ENCODE data around the gene TRPM8.

The TRPM8 gene

GRCh38 chr2:233979748-233980147, 62.6 kb downstream of the TRPM8 start:
- H3K9me3 ChIP-seq (ENCODE audit: insufficient read depth, low read length, severe bottlenecking) = no peaks in the 10 kb centered on the region
- H3K27ac ChIP-seq (ENCODE audit: low read length) = no peak overlapping the region
- H3K79me2 ChIP-seq (ENCODE audit: insufficient read depth, low read length) = no peaks in the 10 kb centered on the region
- DNase-seq (no peak), ATAC-seq (ENCODE audit: insufficient read depth, low read depth) (no peak)
- no peak overlapping the region for H3K4me3 ChIP-seq (ENCODE audit: low read depth in 1 of 2, low read length in 2 of 2)
- no peak overlapping the region for H3K4me2 ChIP-seq (ENCODE audit: insufficient read depth, low read length)
- H3K4me1 ChIP-seq (ENCODE audit: insufficient read depth, low read length) = no peaks in the 10 kb centered on the region
- H3K27me3 ChIP-seq (ENCODE audit: insufficient read depth, low read length, poor library complexity) = no peaks in the 10 kb centered on the region
- H2AFZ ChIP-seq (ENCODE audit: low read depth, low read length) = no peak overlapping the region
- no peaks in the 10 kb centered on the region for H4K20me1 ChIP-seq (ENCODE audit: insufficient read depth, low read length)
- TF ChIP-seq EZH2 (IDR thresholded peaks at IDR 0.05; ENCODE audit: borderline replicate concordance, low read depth, low read length, severe bottlenecking) (no peak), CTCF (IDR thresholded peaks at IDR 0.05; ENCODE audit: borderline replicate concordance, extremely low read depth, low read length, poor library complexity, severe bottlenecking) (no peak)
- no peaks in the 10 kb centered on the region for H3K36me3 ChIP-seq (ENCODE audit: insufficient read depth, low read length)
- no peak overlapping the region for H3K9ac ChIP-seq (ENCODE audit: low read depth, low read length)

GRCh38 chr2:233980955-233981561, 63.9 kb downstream of the TRPM8 start:
- no peak for TF ChIP-seq CTCF (IDR thresholded peaks at IDR 0.05; ENCODE audit: borderline replicate concordance, extremely low read depth, low read length, poor library complexity, severe bottlenecking)
- no peak for TF ChIP-seq EZH2 (IDR thresholded peaks at IDR 0.05; ENCODE audit: borderline replicate concordance, low read depth, low read length, severe bottlenecking)
- DNase-seq (no peak), ATAC-seq (ENCODE audit: insufficient read depth, low read depth) (no peak)
- H3K4me1 ChIP-seq (ENCODE audit: insufficient read depth, low read length) = no peaks in the 10 kb centered on the region
- H2AFZ ChIP-seq (ENCODE audit: low read depth, low read length) = no peak overlapping the region
- no peaks in the 10 kb centered on the region for H3K27me3 ChIP-seq (ENCODE audit: insufficient read depth, low read length, poor library complexity)
- H3K9me3 ChIP-seq (ENCODE audit: insufficient read depth, low read length, severe bottlenecking) = no peaks in the 10 kb centered on the region
- H3K27ac ChIP-seq (ENCODE audit: low read length) = no peak overlapping the region
- H3K4me2 ChIP-seq (ENCODE audit: insufficient read depth, low read length) = no peak overlapping the region
- no peaks in the 10 kb centered on the region for H4K20me1 ChIP-seq (ENCODE audit: insufficient read depth, low read length)
- H3K79me2 ChIP-seq (ENCODE audit: insufficient read depth, low read length) = no peaks in the 10 kb centered on the region
- no peak overlapping the region for H3K9ac ChIP-seq (ENCODE audit: low read depth, low read length)
- H3K36me3 ChIP-seq (ENCODE audit: insufficient read depth, low read length) = no peaks in the 10 kb centered on the region
- no peak overlapping the region for H3K4me3 ChIP-seq (ENCODE audit: low read depth in 1 of 2, low read length in 2 of 2)

- no peaks in the 10 kb centered on the region for H3K4me1 ChIP-seq (ENCODE audit: insufficient read depth, low read length)
- TF ChIP-seq CTCF (IDR thresholded peaks at IDR 0.05; ENCODE audit: borderline replicate concordance, extremely low read depth, low read length, poor library complexity, severe bottlenecking) (no peak), EZH2 (IDR thresholded peaks at IDR 0.05; ENCODE audit: borderline replicate concordance, low read depth, low read length, severe bottlenecking) (no peak)
- no peaks in the 10 kb centered on the region for H4K20me1 ChIP-seq (ENCODE audit: insufficient read depth, low read length)
- H3K27me3 ChIP-seq (ENCODE audit: insufficient read depth, low read length, poor library complexity) = no peaks in the 10 kb centered on the region
- no peaks in the 10 kb centered on the region for H3K9me3 ChIP-seq (ENCODE audit: insufficient read depth, low read length, severe bottlenecking)
- no peak overlapping the region for H3K27ac ChIP-seq (ENCODE audit: low read length)
- H2AFZ ChIP-seq (ENCODE audit: low read depth, low read length) = no peak overlapping the region
- no peak overlapping the region for H3K4me2 ChIP-seq (ENCODE audit: insufficient read depth, low read length)
- DNase-seq = no peak
- no peaks in the 10 kb centered on the region for H3K36me3 ChIP-seq (ENCODE audit: insufficient read depth, low read length)
- no peak for ATAC-seq (ENCODE audit: insufficient read depth, low read depth)
- H3K9ac ChIP-seq (ENCODE audit: low read depth, low read length) = no peak overlapping the region
- H3K79me2 ChIP-seq (ENCODE audit: insufficient read depth, low read length) = no peaks in the 10 kb centered on the region
- no peak overlapping the region for H3K4me3 ChIP-seq (ENCODE audit: low read depth in 1 of 2, low read length in 2 of 2)
Measured at GRCh38 chr2:233981574-233982420, 64.6 kb downstream of the TRPM8 start.

Data from DND-41 (cell line).